ENCODE data around the gene TRAF4.

Gene TRAF4

GRCh38 chr17:28796062-28796461 is 52.3 kb downstream of the TRAF4 start:
- DNase-seq: no peak
